NOMO-1 treated with DMSO at 0.1 percent for 48 hours (cell line): ENCODE measurements around the gene SLC6A12.

Experiments used
- DNase-seq: peaks from one replicate; lab custom pipeline; 2025; ENCODE audit not compliant: unreplicated experiment; lab: John Stamatoyannopoulos, UW

Gene SLC6A12

DNA sequence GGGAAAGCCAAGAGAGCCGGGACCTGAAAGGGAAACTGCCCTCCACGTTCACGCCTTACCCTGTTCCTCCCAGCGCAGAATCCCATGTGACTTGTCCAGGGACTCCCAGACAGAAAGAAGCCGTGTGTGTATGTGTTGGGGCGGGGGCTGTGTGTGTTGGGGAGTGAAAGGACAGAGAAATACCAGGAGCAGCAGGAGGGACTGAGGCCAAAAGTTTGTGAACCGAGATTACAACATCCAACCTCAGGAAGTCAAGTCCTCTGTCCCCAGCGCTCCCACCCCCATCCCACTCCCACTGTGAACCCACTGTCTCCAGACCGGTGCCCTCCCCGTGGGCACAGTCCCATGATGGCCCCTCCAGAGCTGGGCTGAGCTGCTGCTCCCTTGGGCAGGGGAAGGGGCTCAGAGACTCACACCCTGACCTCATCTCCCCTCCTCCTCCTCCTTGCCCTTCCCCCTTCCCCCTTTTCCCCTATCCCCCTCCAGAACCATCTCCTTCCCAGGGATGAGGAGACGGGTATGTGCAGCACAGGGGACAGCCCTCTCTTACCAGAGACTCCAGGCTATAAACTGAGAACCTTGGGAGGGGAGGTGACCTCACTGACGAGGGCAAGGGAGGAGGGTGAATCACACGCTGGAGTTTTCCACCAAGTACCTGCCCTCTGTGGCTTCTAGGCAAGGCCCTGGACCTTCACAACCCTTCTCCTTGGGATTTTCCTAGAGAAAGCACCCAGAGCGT is at the start of gene SLC6A12:
Gene SLC6A12, minus strand, starts transcription at position 155 of the 739 bp plus-strand sequence. CDS start 4,171 bp downstream, outside the sequence.
- DNase-seq: no peak

DNA sequence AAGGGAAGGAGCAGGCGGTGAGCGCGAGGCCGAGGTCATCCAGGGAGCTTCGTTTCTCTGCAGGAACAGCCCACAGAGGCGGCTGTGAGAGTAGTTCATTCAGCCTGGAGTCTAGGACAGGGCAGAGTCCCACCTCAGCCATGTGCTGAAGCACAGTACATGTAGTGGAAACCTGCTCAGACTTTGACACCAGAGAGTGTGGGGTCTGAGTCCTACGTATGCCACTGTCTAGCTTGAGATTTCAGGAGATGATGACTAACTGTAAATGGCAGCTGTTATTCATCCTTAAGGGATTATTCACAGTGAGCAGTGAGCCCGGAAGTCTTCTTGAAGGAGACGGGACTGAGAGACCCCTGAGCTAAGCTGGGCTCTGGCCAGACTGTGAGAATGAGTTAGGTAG is 49.6 kb upstream of the SLC6A12 start:
- no peak for DNase-seq

DNA sequence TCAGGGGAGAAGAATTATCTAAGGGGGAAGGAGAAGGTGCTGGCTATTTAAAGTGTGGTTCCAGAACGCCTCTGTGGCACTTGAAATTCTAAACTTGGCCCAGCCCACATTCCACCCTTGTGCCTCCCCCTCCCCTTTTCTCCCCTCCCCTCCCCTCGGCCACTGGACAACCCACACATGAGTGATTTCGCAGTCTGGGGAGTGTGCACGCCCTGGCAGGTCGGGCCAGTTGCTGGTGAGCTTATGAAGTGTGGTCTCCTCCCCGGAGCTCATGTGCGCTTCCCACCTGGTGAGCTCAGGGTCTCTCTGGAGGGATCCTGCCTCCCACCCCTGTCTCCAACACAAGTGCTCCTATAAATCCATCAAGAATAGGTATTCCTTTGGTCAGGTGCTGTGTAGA is 48.9 kb upstream of the SLC6A12 start, which contains the start of gene SLC6A13:
Gene SLC6A13, minus strand, starts transcription at position 20 of the 400 bp plus-strand sequence. CDS start 2,784 bp downstream, outside the sequence.
- no peak for DNase-seq

DNA sequence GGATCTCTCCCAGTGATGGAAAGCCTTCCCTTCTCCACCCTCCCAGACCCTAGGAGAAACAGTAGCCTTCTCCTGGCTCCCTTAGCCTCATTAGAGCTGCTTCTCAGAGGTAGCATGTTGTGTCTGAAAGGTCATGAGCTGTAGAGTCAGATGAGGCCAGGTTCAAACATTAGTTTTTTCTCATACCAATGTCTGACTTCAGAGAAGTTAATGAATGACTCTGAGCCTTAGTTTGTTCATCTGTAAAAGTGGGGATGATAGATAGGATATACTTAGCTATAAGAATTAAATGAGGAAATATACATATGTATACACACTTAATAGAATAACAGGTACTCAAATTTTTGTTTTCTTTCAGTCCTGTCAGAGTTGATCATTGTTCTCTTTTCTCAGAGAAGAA is 48.2 kb upstream of the SLC6A12 start:
- no peak for DNase-seq

DNA sequence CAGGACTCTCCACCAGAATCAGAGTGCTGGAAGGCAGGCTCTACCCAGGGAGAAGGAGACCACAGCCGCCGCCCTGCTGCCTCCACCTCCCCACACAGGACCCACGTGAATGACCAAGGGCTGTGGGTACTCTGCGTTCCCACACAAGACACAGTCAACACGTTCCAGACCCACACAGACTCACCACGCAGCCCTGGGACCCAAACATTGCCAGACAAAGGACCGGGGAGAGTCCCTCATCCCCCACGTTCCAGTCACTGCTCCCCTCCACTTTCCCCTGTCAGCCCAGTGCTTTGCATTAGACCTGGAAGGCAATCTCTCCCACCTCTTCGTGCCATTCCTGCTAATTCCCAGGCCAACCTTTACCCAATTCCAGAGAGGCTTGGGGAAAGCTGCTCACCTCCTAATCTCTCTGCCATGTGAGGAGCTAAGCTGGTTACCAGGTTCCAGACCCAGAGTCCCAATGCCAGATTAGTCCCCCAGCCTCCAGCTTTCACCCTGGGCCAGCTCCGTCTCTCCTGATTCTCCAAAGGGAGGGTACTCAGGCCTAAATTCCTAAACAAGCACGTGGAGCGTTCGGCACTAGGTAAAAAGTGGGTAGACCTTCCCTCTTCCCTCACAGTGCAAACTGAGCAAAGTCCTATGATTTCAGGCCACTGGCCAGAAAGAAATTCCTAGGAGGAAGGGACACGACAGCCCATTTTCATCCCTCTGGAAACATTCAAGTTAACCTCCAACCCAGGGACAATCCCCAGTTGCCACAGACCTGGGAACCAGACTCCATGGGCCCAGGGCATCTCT is 43.8 kb upstream of the SLC6A12 start:
- no peak for DNase-seq

DNA sequence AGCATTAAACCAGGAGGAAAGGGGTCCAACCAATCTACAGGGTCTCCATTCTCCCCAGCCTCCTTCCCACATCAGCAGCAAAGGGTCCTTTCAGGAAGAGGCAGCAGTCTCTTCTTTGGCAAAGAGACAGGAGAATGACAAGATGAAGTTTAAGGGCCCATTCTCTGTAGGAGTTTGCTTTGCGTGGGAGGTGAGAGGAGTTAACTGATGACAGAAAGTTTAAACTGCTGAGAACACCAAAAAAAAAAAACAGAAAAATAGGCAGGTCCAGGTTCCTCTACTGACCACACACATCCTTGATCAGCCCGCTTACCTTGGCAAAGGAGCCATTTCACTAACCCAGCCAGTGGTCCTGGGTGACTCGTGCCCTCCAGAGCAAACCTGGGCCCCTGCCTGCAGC is 43.0 kb upstream of the SLC6A12 start:
- no peak for DNase-seq

DNA sequence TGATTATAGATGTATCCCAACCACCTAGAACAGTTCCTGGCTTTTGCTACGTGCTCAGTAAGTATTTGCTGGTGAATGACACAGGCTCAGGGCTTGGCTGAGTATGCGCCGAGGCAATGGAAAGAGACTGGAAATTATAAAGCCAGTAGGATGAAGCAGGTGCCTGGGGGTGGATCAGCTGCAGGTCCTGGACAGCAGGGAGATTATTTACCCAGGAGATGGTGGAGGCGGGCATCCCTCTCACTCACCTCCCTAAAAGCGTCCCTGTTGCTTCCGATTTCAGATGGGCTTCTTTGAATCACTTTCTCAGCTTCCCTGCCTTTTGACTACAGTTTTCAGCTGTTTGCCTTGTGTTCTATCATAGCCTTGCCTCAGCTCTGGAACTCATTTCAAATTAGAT is 42.3 kb upstream of the SLC6A12 start:
- DNase-seq: no peak

DNA sequence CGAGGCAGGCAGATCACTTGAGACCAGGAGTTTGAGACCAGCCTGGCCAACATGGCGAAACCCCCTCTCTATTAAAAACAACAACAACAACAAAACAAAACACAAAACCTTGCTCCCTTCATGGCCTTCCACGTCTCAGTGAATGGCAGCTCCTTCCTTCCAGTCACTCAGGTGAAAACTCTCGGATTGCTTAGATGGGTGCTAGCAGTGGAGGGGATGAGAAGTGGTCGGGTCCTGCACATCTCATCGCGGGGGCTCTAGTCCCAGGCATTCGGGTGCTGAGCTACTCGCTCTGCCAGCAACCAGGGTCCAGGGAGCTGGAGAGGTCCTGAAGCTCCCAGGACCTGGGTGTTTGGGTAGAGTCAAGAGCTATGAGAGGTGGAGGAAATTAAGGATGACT is 41.0 kb upstream of the SLC6A12 start:
- DNase-seq: no peak

DNA sequence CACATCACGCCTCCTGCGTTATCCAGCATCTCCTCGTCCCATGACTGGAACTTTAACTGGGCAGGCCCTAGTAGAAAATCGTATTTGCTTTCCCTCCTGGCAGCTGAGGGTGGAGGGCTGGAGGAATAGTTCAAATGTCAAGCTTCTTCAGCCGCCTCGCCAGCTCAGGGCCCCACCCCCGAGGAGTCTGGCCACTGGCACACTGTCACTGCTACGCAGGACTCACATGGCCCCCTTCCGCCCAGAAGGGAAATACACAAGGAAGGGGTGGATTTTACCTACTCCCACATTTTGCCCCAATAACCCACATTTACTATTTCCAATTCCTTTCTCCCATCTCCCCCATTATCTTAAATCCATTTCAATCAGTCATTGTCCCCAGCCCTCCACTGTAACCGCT is 40.1 kb upstream of the SLC6A12 start:
- no peak for DNase-seq

DNA sequence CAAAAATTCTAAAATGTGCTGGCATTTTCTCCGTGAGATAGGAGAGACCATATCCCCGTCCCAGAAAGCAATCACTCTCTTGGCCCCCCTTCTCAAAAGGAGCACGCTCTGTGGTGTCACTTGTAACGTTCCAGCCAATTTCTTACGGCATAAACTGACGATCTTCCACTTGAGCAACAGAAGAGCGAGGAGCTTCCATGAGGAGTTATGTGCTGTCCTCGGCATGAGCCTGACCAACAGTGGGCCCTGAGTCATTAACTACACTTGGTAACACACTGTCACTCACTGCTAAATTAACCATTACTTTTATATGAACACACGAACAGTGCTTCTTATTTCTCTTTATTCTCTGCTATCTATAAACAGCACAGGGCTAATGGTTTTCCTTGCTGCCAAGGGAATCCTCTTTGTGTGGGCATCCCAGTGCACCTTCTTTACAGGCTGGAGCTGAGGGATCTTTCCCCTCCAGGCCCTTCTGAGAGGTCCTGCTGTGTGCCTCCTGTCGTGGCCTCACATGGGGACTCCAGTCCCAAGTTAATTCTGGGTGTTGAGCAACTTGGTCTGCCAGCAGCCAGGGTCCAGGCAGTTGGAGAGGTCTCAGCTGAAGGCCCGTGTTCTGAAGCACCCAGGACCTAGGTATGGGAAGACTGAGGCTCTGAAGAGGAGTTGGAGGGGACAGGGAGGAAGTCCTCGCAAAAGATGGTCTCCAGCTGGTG is 39.3 kb upstream of the SLC6A12 start:
- no peak for DNase-seq

DNA sequence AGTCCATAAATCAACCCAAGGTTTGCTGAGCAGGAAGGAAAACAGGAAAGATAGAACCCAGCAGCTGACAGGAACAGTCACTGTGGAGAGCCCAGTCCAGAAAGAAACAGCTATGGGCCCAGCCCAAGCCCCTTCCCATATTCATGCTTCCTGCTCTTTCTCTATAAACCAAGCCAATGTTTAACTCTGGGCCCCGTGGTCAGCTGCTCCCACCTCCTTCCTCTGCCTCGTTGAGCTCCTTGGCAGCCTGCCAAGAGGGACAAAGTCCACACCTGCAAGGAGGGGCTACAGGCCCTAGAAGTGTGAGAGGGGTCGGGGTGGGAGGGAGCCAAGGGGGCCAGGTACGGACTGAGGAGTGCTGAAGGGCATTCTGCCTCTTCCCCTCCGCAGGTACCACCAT is 38.7 kb upstream of the SLC6A12 start:
- DNase-seq: no peak

DNA sequence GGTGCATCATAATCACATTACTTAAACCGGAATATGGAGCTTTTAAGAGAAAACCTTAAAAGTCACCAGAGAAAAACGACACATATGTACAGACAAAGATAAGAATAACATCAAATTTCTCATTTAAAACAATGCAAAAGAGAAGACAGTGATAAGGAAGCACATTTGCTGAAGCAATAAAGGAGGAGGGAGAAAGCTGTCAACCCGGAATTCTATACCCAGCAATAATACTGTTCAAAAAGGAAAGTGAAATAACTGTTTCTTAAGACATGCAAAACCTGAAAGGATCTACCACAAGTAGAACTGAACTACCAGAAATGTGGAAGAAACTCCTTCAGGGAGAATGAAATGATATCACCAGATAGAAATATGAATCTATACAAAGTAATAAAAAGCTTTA is 33.3 kb upstream of the SLC6A12 start:
- DNase-seq: no peak

DNA sequence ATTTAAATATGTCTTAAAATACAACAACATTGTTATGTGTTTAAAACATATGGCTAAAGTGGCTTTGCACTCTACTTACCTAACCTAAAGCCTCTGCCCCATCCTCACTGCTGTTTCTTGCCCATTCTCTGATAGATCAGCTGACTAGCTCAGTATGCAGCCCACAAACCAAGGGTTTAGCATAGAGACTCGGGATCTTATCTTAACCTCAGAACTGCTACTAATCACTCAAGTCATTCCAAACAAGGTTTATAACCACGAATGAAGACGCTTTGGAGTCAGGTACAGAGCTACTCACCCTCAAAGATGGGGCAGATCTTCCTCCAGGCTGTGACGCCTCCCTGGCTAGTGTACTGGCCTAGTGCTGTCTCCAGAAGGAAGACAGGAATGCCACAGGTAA is 29.4 kb upstream of the SLC6A12 start:
- no peak for DNase-seq

DNA sequence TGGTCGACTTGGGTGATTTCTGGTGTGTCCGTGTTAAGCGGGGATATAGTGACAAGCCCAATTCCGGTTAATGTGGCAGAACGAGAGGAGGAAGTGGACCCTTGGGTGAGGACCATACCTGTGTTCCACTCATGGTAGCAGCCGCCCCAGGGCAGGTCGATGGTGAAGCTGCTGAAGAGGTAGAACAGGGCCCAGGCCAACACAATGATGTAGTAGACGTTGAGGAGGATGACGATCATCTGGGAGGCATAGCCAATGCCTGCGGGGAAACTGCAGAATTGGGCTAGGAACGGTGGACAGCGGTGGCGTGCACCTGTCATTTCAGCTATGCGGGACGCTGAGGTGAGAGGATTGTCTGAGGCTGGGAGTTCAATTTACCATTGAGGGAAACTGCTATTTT is 28.5 kb upstream of the SLC6A12 start:
- no peak for DNase-seq

DNA sequence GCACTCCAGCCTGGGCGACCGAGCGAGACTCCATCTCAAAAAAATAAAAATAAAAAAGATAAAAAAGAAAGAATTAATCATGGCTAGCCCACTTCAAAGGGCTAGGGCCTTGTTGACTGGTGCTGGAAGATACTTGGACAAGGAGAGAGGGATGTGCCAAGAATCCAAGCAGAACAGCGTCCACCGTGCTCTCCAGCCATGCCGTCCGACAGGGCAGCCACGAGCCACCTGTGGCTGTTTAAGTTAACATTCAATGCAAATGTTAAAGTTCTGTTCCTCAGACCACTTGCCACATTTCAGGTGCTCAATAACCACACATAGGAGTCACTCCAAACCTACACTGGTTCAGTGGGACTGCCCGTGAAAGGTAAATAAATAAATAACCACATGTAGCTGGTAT is 27.3 kb upstream of the SLC6A12 start:
- no peak for DNase-seq

DNA sequence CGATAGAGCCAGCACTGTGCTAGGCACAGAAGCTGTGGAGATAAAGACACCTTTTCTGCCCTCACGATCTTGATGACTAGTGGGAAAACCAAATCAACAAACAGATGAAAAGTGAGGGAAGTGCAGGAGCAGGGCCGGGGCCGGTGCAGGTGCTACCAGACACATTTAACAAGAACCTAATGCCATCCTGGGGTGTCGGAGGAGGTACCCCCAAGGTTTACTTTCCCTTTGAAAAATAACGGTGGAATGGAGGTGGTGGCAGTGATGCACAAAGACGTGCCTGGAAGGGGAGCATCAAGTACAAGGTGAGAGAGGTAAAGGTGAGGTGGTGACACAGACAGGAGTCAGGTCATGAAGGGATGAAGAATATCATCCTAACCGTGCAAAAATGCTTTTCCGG is 26.6 kb upstream of the SLC6A12 start:
- DNase-seq: no peak

DNA sequence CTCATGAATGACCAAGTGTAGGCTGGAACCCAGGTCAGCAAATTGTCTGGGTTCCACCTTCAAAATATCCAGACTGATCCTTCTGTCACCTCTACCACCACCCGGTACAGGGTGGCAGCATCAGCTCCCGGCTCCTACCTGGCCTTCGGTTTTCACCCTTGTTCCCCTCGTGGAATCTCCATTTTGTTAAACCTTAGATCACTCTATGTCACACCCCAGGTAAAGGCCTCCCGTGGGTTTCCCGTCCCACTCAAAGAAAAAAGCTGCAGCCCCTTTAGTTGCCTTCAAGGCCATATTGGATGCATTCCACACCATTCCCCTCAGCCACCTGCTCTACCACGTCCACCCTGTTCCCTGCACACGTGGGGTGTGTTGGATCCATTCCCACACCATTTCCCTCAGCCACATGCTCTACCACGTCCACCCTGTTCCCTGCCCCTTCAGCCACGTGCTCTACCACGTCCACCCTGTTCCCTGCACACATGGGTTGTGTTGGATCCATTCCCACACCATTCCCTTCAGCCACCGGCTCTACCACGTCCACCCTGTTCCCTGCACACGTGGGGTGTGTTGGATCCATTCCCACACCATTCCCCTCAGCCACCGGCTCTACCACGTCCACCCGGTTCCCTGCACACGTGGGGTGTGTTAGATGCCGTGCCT is 24.9 kb upstream of the SLC6A12 start:
- no peak for DNase-seq

DNA sequence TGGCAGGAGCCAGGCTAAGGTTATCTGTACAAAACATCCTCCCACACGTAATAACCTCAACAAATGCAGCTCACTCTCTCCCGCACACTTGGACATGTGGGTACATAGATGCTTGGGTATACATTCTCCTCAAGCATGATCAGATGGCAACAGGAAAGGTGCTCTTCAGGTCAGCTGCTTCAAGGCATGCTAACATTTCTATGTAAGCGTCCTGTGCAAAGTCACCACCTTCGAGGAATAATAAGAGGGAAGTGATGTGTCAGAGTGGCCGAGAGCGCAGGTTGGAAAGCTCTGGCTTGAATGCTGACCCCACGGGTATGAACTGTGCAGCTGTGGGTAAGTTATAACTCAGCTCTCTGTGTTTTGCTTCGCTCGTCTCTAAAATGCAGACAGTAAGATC is 24.2 kb upstream of the SLC6A12 start:
- no peak for DNase-seq

DNA sequence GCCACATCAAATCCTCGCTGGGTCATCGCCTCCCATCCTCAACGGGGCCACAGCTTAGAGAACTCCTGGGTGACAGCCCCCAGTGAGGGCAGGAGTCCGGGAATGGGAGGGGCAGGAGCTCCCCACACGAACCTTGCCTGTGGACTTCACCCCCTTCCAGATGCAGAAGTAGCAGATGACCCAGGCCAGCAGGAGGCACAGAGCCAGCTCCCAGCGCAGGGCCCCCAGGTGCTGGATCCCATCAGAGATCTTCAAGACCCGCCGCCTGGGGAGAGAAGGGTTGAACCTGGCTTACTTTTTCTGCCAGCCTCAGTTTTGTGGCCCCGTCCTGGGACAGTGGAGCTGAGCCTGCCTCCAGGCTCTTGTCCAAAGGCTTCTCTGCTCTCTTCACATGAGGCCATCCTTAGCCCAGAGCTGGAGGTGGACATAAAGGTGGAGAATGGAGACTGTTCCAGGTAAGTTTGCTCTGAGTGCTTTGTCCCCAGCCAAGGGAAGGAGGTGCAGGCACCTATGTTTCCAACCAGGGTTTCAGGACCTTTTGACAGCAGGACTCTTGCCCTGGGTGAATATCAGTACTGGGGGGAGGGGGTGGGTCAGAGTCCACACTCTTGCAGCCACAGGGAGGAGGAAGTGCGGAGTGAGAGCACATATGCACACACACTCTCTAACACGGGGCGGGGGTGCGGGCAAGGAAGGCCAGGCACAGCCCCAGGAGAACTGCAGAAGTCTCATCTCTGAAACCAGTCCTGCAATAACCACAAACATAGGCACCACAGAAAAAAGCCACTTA is 23.3 kb upstream of the SLC6A12 start:
- DNase-seq: peak; percentile 47

DNA sequence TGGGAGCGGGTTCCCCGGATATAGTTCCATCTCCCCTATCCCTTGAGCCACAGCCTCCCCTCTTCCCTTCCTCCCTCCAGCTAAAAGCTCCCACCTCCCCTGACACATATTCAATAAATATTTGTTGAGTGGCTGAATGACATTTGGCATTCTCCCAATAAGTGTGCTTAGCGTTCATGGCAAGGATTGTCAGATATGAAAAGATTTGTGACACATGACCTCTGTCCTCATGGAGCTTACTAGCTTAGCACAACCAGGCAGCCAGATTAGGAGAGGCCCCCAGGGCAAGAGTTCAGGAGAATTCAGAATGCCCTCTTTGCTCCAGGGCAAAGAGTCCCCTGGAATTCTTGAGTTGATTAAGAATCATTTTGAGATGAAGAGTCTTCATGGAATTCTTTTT is 22.5 kb upstream of the SLC6A12 start:
- DNase-seq: no peak
